ENCODE measurements around the gene FAM47E. TPM values are rescaled to one million over a fixed set of nuclear protein-coding genes. Genes with fewer than 3 reads are reported as not detected.

Gene FAM47E
- total and polyA plus RNA-seq, 2 experiments from 2014 or later, result 9.3 to 11.1 TPM

GRCh38 chr4:76275486-76276124, 24.1 kb downstream of the FAM47E start:
- TF ChIP-seq EZH2 (IDR thresholded peaks at IDR 0.05; ENCODE audit: borderline replicate concordance) (no peak), EZH2phosphoT487 (IDR thresholded peaks at IDR 0.05; ENCODE audit: low read depth, severe bottlenecking, unreplicated experiment) (no peak), CTCF (IDR thresholded peaks at IDR 0.05; ENCODE audit: poor library complexity) (no peak)
- no peak overlapping the region for H2AFZ ChIP-seq
- no peaks in the 10 kb centered on the region for H4K20me1 ChIP-seq (ENCODE audit: insufficient read depth, poor library complexity, severe bottlenecking)
- peak; percentile 66 for DNase-seq (ENCODE audit: low spot score)
- no peaks in the 10 kb centered on the region for H3K36me3 ChIP-seq (replicated peaks; ENCODE audit: insufficient read depth, low read depth)
- no peak overlapping the region for H3K4me3 ChIP-seq
- H3K9me3 ChIP-seq (ENCODE audit: low read depth), result no peaks in the 10 kb centered on the region
- H3K27me3 ChIP-seq, result no peaks in the 10 kb centered on the region
- no peaks in the 10 kb centered on the region for H3K9me2 ChIP-seq (replicated peaks; ENCODE audit: insufficient read depth)
- H3K4me1 ChIP-seq (ENCODE audit: insufficient read depth), result peaks cover 19% of the 10 kb centered on the region
- H3K79me2 ChIP-seq, result no peaks in the 10 kb centered on the region
- no peak overlapping the region for H3K4me2 ChIP-seq
- H3K27ac ChIP-seq, result peak overlapping the region; percentile 89
- WGBS (ENCODE audit: low lambda C conversion rate, missing lambda C conversion rate), result 70% methylated on average over 3 of the region's 3 CpGs

- Histone ChIP-seq H3K27me3 (no peaks in the 10 kb centered on the region), H3K9me2 (replicated peaks; ENCODE audit: insufficient read depth) (no peaks in the 10 kb centered on the region), H3K27ac (peak overlapping the region; percentile 76), H3K36me3 (replicated peaks; ENCODE audit: insufficient read depth, low read depth) (no peaks in the 10 kb centered on the region), H3K4me1 (ENCODE audit: insufficient read depth) (peaks cover 24% of the 10 kb centered on the region), H3K4me2 (no peak overlapping the region), H3K4me3 (no peak overlapping the region), H3K9me3 (ENCODE audit: low read depth) (no peaks in the 10 kb centered on the region), H3K79me2 (no peaks in the 10 kb centered on the region), H2AFZ (no peak overlapping the region), H4K20me1 (ENCODE audit: insufficient read depth, poor library complexity, severe bottlenecking) (no peaks in the 10 kb centered on the region)
- DNase-seq (ENCODE audit: low spot score), result no peak
- WGBS (ENCODE audit: low lambda C conversion rate, missing lambda C conversion rate), result 94% methylated on average over 9 of the region's 9 CpGs
- TF ChIP-seq EZH2 (IDR thresholded peaks at IDR 0.05; ENCODE audit: borderline replicate concordance) (no peak), CTCF (IDR thresholded peaks at IDR 0.05; ENCODE audit: poor library complexity) (no peak), EZH2phosphoT487 (IDR thresholded peaks at IDR 0.05; ENCODE audit: low read depth, severe bottlenecking, unreplicated experiment) (no peak)
These were observed 25.3 kb downstream of the FAM47E start for GRCh38 chr4:76276813-76277212.

GRCh38 chr4:76277667-76278066, 26.1 kb downstream of the FAM47E start:
- H3K4me1 ChIP-seq (ENCODE audit: insufficient read depth), result peaks cover 24% of the 10 kb centered on the region

More at GRCh38 chr4:76277667-76278066, 26.1 kb downstream of the FAM47E start:
- no peaks in the 10 kb centered on the region for H4K20me1 ChIP-seq (ENCODE audit: insufficient read depth, poor library complexity, severe bottlenecking)
- no peak overlapping the region for H2AFZ ChIP-seq
- no peak overlapping the region for H3K4me3 ChIP-seq
- H3K36me3 ChIP-seq (replicated peaks; ENCODE audit: insufficient read depth, low read depth), result no peaks in the 10 kb centered on the region
- 89% methylated on average over 1 of the region's 1 CpG for WGBS (ENCODE audit: low lambda C conversion rate, missing lambda C conversion rate)
- H3K9me3 ChIP-seq (ENCODE audit: low read depth), result no peaks in the 10 kb centered on the region
- DNase-seq (ENCODE audit: low spot score), result no peak
- peak overlapping the region; percentile 77 for H3K27ac ChIP-seq
- no peaks in the 10 kb centered on the region for H3K27me3 ChIP-seq
- TF ChIP-seq EZH2phosphoT487 (IDR thresholded peaks at IDR 0.05; ENCODE audit: low read depth, severe bottlenecking, unreplicated experiment) (no peak), EZH2 (IDR thresholded peaks at IDR 0.05; ENCODE audit: borderline replicate concordance) (no peak), CTCF (IDR thresholded peaks at IDR 0.05; ENCODE audit: poor library complexity) (no peak)
- no peaks in the 10 kb centered on the region for H3K79me2 ChIP-seq
- no peak overlapping the region for H3K4me2 ChIP-seq
- no peaks in the 10 kb centered on the region for H3K9me2 ChIP-seq (replicated peaks; ENCODE audit: insufficient read depth)

Data from hepatocyte (in vitro differentiated cells).